Cardiac muscle cell (in vitro differentiated cells and primary cell): ENCODE data around the gene QRICH1. TPM values are rescaled to one million over a fixed set of nuclear protein-coding genes. Genes with fewer than 3 reads are reported as not detected.

Experiments
- DNase-seq, 2 donors: peaks; one replicate each; pipeline versions ENCODE4 v3.0.0 to v3.0.0-alpha.2; 2010 to 2017; ENCODE audit warnings: low read depth in 1 of 2, low spot score in 1 of 2
- H3K27ac ChIP-seq: fragments of 200-600 bp; sonication (generic); 2 replicates; pipeline ENCODE4 v1.5.1; 2016
- H3K27me3 ChIP-seq: fragments of 200-600 bp; sonication (generic); 2 replicates; pipeline ENCODE4 v1.6.0; 2016; ENCODE audit warnings: control low read depth
- H3K36me3 ChIP-seq: fragments of 200-600 bp; sonication (generic); 2 replicates; pipeline ENCODE4 v1.5.1; 2016; ENCODE audit warnings: control low read depth
- H3K4me1 ChIP-seq: fragments of 200-600 bp; sonication (generic); 2 replicates; pipeline ENCODE4 v1.8.1; 2017; ENCODE audit warnings: low read depth, mild to moderate bottlenecking, mixed run types
- H3K4me3 ChIP-seq: fragments of 200-600 bp; sonication (generic); 2 replicates; pipeline ENCODE4 v1.5.1; 2016; ENCODE audit warnings: mild to moderate bottlenecking
- H3K9me3 ChIP-seq: fragments of 200-600 bp; sonication (generic); 2 replicates; pipeline ENCODE4 v1.5.1; 2017; ENCODE audit warnings: low read depth, mild to moderate bottlenecking, control low read depth
- polyA plus RNA-seq: library from polyadenylated mRNA; unstranded; fragments of >200 nt; fragmentation: Nextera tagmentation; extraction: Ambion mirVana; gene quantifications from 2 replicates; pipeline ENCODE4 v1.2.1, GENCODE V29; 2016
- total RNA-seq: library from RNA; depleted of rRNA; stranded (reverse); fragments of >200 nt; gene quantifications from 2 replicates; pipeline ENCODE4 v1.2.3, GENCODE V29; 2016
- TF ChIP-seq, protein P1 (sequence below): IDR thresholded peaks from 2 replicates; pipeline ENCODE4 v1.5.1; 2012; ENCODE audit warnings: low read depth, mild to moderate bottlenecking, low read length

QRICH1 gene
- total and polyA plus RNA-seq, 2 experiments from 2014 or later = 44.3 to 116 TPM

DNA sequence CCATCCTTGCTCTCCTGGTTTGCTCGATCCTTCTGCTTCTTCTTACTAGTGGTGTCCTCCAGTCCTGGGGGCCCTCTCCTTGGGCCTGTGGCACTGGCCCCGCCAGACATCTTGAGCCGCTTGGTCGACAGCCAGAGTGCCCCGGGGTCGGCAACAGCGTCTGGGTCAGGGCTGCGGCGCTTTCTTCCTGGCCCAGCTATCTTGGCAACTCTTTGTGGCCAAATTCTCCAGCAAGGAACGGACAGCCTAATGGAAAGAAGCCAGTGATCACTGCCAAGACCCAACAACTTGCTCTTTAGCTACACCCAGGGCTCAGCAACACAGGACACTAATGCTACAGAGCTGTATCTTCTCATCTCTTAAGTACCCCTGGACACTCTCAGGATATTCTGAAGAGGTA, 25.2 kb upstream of the QRICH1 start:
- Histone ChIP-seq H3K4me1 (peaks cover 10% of the 10 kb centered on the region), H3K27me3 (no peaks in the 10 kb centered on the region), H3K36me3 (peaks cover 55% of the 10 kb centered on the region), H3K9me3 (no peaks in the 10 kb centered on the region), H3K27ac (peak overlapping the region; percentile 98), H3K4me3 (no peak overlapping the region)
- TF ChIP-seq, protein P1, sequence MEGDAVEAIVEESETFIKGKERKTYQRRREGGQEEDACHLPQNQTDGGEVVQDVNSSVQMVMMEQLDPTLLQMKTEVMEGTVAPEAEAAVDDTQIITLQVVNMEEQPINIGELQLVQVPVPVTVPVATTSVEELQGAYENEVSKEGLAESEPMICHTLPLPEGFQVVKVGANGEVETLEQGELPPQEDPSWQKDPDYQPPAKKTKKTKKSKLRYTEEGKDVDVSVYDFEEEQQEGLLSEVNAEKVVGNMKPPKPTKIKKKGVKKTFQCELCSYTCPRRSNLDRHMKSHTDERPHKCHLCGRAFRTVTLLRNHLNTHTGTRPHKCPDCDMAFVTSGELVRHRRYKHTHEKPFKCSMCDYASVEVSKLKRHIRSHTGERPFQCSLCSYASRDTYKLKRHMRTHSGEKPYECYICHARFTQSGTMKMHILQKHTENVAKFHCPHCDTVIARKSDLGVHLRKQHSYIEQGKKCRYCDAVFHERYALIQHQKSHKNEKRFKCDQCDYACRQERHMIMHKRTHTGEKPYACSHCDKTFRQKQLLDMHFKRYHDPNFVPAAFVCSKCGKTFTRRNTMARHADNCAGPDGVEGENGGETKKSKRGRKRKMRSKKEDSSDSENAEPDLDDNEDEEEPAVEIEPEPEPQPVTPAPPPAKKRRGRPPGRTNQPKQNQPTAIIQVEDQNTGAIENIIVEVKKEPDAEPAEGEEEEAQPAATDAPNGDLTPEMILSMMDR = no peak
- DNase-seq = peak in 1 of 2 donors; percentile 33

DNA sequence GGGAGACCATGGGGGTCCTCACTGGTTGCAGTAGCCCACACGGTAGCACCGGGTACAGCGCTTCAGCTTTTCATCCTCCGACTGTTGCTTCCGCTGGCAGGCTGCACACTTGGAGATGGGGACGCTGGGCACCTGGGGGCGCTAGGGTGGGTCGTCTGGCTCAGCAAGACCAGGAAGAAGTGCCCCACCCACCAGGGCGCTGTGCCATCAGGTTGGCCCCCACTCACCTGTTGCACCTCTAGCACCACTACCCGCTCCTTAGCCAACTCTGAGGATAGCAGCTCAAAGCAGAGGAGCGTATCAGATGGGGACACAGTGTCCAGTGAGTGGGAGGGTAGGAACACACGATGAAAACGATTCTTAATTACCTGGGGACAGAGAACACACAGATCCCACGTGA, 18.4 kb upstream of the QRICH1 start:
- H3K27me3 ChIP-seq = no peaks in the 10 kb centered on the region
- H3K9me3 ChIP-seq = no peaks in the 10 kb centered on the region
- no peak for DNase-seq
- no peak overlapping the region for H3K27ac ChIP-seq
- no peak overlapping the region for H3K4me3 ChIP-seq
- TF ChIP-seq, protein P1 = no peak
- H3K36me3 ChIP-seq = peaks cover 83% of the 10 kb centered on the region
- no peaks in the 10 kb centered on the region for H3K4me1 ChIP-seq

DNA sequence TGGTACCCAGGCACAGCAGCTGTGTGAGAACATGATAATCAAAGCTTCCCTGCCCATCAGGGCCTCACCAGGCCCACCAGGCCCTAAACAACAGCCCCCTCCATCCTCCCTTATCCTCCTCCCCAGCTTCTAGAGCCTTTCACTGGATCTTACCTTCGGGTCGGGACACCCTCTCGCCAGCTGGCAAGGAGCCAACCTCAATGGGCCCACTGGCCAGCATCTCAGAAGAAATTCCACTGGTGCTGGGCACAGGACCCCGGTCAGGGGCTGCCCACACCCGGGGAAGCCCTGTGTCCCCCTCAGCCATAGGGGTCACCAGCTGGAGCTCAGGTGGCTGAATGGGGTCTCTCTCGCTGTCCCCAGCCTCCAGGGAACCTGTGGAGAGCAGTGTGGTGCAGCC, 17.5 kb upstream of the QRICH1 start:
- H3K36me3 ChIP-seq = peaks cover 77% of the 10 kb centered on the region
- no peaks in the 10 kb centered on the region for H3K27me3 ChIP-seq
- no peak for DNase-seq
- H3K4me3 ChIP-seq = no peak overlapping the region
- H3K27ac ChIP-seq = no peak overlapping the region
- no peaks in the 10 kb centered on the region for H3K9me3 ChIP-seq
- no peaks in the 10 kb centered on the region for H3K4me1 ChIP-seq
- TF ChIP-seq, protein P1 = no peak

DNA sequence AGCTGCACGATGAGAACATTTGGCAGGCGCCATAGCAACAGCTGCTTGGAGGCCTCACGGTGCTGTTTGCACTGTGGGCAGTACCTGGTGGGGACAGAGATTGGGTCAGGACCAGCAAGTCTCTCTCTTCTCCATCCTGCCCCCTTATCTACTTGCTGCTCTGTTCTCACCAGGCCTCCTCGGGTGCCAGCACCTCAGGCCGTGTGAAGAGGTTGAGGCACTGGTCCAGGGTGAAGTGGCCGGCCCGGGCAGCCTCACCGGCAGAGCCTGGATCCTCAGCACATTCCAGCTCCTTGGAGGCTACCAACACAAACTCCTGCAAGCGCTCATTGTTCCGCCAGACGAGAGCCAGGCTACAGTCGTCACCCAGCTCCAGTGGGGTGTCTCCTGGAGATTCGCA, 16.9 kb upstream of the QRICH1 start:
- Histone ChIP-seq H3K27ac (no peak overlapping the region), H3K36me3 (peaks cover 71% of the 10 kb centered on the region), H3K27me3 (no peaks in the 10 kb centered on the region), H3K4me3 (no peak overlapping the region), H3K4me1 (no peaks in the 10 kb centered on the region), H3K9me3 (no peaks in the 10 kb centered on the region)
- TF ChIP-seq, protein P1 = no peak
- DNase-seq = no peak

DNA sequence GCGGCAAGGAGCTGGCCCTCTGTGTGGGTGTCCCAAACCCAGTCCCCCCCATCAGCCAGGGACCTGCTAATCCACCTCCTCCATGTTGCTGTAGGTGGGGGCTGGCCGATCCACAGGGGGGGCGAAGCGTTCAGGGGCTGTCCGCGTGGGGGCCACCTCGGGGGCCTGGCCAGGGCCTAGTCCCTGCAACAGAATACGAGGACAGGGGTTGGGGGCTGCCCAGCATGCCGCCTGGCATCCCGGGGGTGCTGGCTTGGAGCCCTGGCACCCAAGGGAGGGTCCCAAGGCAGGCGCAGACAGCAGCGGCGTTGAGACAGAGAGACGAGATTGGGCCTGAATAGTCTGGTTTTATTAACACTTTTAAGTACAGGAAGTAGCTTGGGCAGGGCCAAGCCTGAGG, 14.5 kb upstream of the QRICH1 start:
- peaks cover 47% of the 10 kb centered on the region for H3K36me3 ChIP-seq
- DNase-seq = no peak
- H3K4me1 ChIP-seq = peaks cover 4% of the 10 kb centered on the region
- TF ChIP-seq, protein P1 = no peak
- no peaks in the 10 kb centered on the region for H3K27me3 ChIP-seq
- no peak overlapping the region for H3K4me3 ChIP-seq
- H3K9me3 ChIP-seq = no peaks in the 10 kb centered on the region
- H3K27ac ChIP-seq = no peak overlapping the region
